ENCODE results near the gene SOX5. TPM values are rescaled to one million over a fixed set of nuclear protein-coding genes. Genes with fewer than 3 reads are reported as not detected.

The SOX5 gene
- total and polyA plus RNA-seq, 9 of the 15 experiments (the other 6 are each of a cell fraction or from before 2014, with no cell fraction given): 8.3 to 16.5 (median 11.9) TPM

DNA sequence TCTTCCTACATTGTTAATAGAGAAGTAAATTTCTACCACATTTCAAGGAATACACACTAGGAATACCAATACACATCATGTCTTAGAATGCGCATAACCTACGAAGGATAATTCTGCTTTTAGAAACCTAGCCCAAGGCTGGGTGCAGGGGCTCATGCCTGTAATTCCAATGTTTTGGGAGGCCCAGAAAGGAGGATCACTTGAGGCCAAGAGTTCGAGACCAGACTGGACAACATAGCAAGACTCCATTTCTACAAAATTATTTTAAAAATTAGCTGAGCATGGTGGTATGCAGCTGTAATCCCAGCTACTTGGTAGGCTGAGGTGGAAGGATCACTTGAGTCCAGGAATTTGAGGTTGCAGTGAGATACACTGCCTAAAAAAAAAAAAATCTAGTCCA is 206.9 kb downstream of the SOX5 start (continued):
- TF ChIP-seq, protein P1, sequence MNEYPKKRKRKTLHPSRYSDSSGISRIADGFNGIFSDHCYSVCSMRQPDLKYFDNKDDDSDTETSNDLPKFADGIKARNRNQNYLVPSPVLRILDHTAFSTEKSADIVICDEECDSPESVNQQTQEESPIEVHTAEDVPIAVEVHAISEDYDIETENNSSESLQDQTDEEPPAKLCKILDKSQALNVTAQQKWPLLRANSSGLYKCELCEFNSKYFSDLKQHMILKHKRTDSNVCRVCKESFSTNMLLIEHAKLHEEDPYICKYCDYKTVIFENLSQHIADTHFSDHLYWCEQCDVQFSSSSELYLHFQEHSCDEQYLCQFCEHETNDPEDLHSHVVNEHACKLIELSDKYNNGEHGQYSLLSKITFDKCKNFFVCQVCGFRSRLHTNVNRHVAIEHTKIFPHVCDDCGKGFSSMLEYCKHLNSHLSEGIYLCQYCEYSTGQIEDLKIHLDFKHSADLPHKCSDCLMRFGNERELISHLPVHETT (CRISPR knock-in tag; conservative IDR thresholded peaks at IDR 0.05 in 1 of 2, IDR thresholded peaks at IDR 0.05 in 1 of 2): no peak
- TF ChIP-seq FOXJ3 (CRISPR knock-in tag; IDR thresholded peaks at IDR 0.05) (no peak), ZNF121 (CRISPR knock-in tag; conservative IDR thresholded peaks at IDR 0.05) (peak; percentile 91), RNF2 (IDR thresholded peaks at IDR 0.05) (no peak), RBM25 (IDR thresholded peaks at IDR 0.05; ENCODE audit: low read depth, low read length, severe bottlenecking) (peak; percentile 68), ELF2 (CRISPR knock-in tag; IDR thresholded peaks at IDR 0.05) (no peak), ZNF696 (CRISPR knock-in tag; conservative IDR thresholded peaks at IDR 0.05) (no peak)

DNA sequence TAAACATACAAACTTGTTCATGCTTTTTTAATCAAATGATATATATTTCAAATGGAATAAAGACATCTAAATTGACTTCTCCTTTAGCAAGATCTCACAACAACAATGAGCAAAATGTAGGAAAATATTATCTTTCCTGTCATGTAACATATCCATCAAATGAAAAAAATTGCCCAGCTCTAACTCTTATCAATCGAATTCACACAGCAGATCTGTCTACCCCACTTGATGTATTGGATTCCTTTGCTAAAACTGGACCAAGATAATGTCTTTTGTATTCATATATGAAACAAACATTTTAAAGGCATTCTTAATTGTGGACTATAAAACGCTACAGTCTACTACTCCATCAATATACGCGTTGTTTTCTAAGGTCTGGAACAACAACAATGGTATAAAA is 218.0 kb downstream of the SOX5 start:
- Histone ChIP-seq H3K9me3 (replicated peaks; ENCODE audit: control insufficient read depth, insufficient read depth, low read depth, low read length) (0 out of 2 replicates have a peak, but pooled peaks cover 1% of the 10 kb centered on the region), H3K36me3 (ENCODE audit: control insufficient read depth, insufficient read depth, low read length) (no peaks in the 10 kb centered on the region; the same call in 2 of the 3 replicates), H2AFZ (ENCODE audit: low read depth, low read length) (peak overlapping the region; percentile 83), H3K9ac (ENCODE audit: insufficient read depth in 1 of 2, low read depth in 2 of 2, low read length in 2 of 2) (no peak overlapping the region), H3K9me1 (ENCODE audit: control insufficient read depth, insufficient read depth, low read length) (no peaks in the 10 kb centered on the region), H3K27ac (ENCODE audit: extremely low read depth, low read depth, low read length) (peak overlapping the region; percentile 69; the same call in 2 of the 3 replicates), H4K20me1 (replicated peaks; ENCODE audit: control insufficient read depth, insufficient read depth, low read length) (no peaks in the 10 kb centered on the region), H3K79me2 (ENCODE audit: control insufficient read depth, insufficient read depth, low read length) (no peaks in the 10 kb centered on the region), H3K27me3 (ENCODE audit: control insufficient read depth in 2 of 2, insufficient read depth in 2 of 2, low read length in 2 of 2) (no peaks in the 10 kb centered on the region), H3K4me1 (replicated peaks in 1 of 2; ENCODE audit: control insufficient read depth in 2 of 2, insufficient read depth in 2 of 2, low read length in 2 of 2) (peaks cover 3 to 28% of the 10 kb centered on the region in 2 experiments; a peak in 4 of 5 replicates), H3K4me3 (no peak overlapping the region), H3K4me2 (ENCODE audit: insufficient read depth, low read length) (no peak overlapping the region)
- peak; percentile 46 for FAIRE-seq
- ATAC-seq: peak; percentile 63
- DNase-seq (ENCODE audit: extremely low read depth in 1 of 4, low spot score in 3 of 4): peak; percentile 23 to 61 (median 36)
- BruUV-seq (replicated peaks): no TSS peak
- in situ Hi-C loops (cut with MboI) (no loop called here), intact Hi-C loops (cut with micrococcal nuclease) (loop anchor here (10.0 kb wide), 1 partner anchor 57 kb away; no protein-coding TSS in a partner anchor)
- ChIA-PET POLR2A (interaction anchor here (1.5 to 1.8 kb wide), 3 partner anchors 9 to 10 kb away, joined by 3 to 5 read pairs (median 4); no protein-coding TSS in a partner anchor), CTCF (ENCODE audit: low intra/inter-chr PET ratio) (no interaction called here)
- WGBS (ENCODE audit: insufficient coverage, low coverage, missing lambda C conversion rate): 11% methylated on average over 4 of the region's 4 CpGs
- TF ChIP-seq HDAC3 (IDR thresholded peaks at IDR 0.05; ENCODE audit: borderline replicate concordance, partially characterized antibody): peak; percentile 65
- peak; percentile 30 for TF ChIP-seq TAF9B (IDR thresholded peaks at IDR 0.05; ENCODE audit: partially characterized antibody)
- peak; percentile 73 for TF ChIP-seq TCF3 (CRISPR knock-in tag; IDR thresholded peaks at IDR 0.05)
- TF ChIP-seq, protein P2, sequence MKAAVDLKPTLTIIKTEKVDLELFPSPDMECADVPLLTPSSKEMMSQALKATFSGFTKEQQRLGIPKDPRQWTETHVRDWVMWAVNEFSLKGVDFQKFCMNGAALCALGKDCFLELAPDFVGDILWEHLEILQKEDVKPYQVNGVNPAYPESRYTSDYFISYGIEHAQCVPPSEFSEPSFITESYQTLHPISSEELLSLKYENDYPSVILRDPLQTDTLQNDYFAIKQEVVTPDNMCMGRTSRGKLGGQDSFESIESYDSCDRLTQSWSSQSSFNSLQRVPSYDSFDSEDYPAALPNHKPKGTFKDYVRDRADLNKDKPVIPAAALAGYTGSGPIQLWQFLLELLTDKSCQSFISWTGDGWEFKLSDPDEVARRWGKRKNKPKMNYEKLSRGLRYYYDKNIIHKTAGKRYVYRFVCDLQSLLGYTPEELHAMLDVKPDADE (conservative IDR thresholded peaks at IDR 0.05; ENCODE audit: control insufficient read depth, low read depth, low read length): no peak
- TF ChIP-seq MEIS2 (IDR thresholded peaks at IDR 0.05; ENCODE audit: partially characterized antibody): peak; percentile 98
- peak; percentile 85 for TF ChIP-seq SOX6 (IDR thresholded peaks at IDR 0.05)
- TF ChIP-seq DPF2 (IDR thresholded peaks at IDR 0.05): peak; percentile 91
- TF ChIP-seq LEF1 (IDR thresholded peaks at IDR 0.05): peak; percentile 78
- TF ChIP-seq GATAD2B (IDR thresholded peaks at IDR 0.05; ENCODE audit: borderline replicate concordance): peak; percentile 44; the same call in 1 of the 2 replicates
- 0 out of 2 replicates have a peak, but pooled peaks have one; percentile 11 for TF ChIP-seq MBD2 (IDR thresholded peaks at IDR 0.05; ENCODE audit: borderline replicate concordance, low read depth)
- TF ChIP-seq RBM25 (IDR thresholded peaks at IDR 0.05; ENCODE audit: low read depth, low read length, severe bottlenecking): no peak
- TF ChIP-seq CBFA2T3 (IDR thresholded peaks at IDR 0.05): peak; percentile 88
- TF ChIP-seq NFIC (IDR thresholded peaks at IDR 0.05): peak; percentile 32; the same call in 1 of the 2 replicates
